Activated naive CD8-positive, alpha-beta T cell treated with anti-CD3 and anti-CD28 coated beads for 36 hours (primary cell): Measurements from ENCODE around the gene GRB10. TPM values are rescaled to one million over a fixed set of nuclear protein-coding genes. Genes with fewer than 3 reads are reported as not detected.
"Not testable (repeated sequence)": the region's sequence is repeated elsewhere in the genome, so short reads cannot be mapped to it uniquely, and the experiment has no call there.

Experiments
- DNase-seq: peaks from one replicate; pipeline ENCODE4 v3.0.0; 2021
- H3K27ac Mint-ChIP-seq: one replicate; pipeline ENCODE4 v1.8.0; 2022; ENCODE audit warnings: mild to moderate bottlenecking, moderate library complexity, mixed read lengths
- H3K27me3 Mint-ChIP-seq: one replicate; pipeline ENCODE4 v1.8.0; 2022; ENCODE audit warnings: mild to moderate bottlenecking, mixed read lengths
- H3K36me3 Mint-ChIP-seq: one replicate; pipeline ENCODE4 v1.8.0; 2021; ENCODE audit warnings: mild to moderate bottlenecking, mixed read lengths
- H3K4me1 Mint-ChIP-seq: one replicate; pipeline ENCODE4 v1.8.0; 2021; ENCODE audit warnings: mixed read lengths
- H3K4me3 Mint-ChIP-seq: one replicate; pipeline ENCODE4 v1.8.0; 2022; ENCODE audit warnings: mild to moderate bottlenecking, moderate library complexity, mixed read lengths
- H3K9me3 Mint-ChIP-seq: one replicate; pipeline ENCODE4 v1.8.0; 2022; ENCODE audit warnings: mixed read lengths
- total RNA-seq, 2 experiments: library from RNA; stranded (reverse); gene quantifications; one replicate each; pipeline ENCODE4 v1.2.3, GENCODE V29; 2021

GRB10 gene
- total RNA-seq, 2 experiments from 2014 or later: 2.4 to 2.5 TPM

- Mint-ChIP-seq H3K4me1 (no peaks in the 10 kb centered on the region), H3K27ac (no peak overlapping the region), H3K36me3 (no peaks in the 10 kb centered on the region), H3K27me3 (peaks cover 6% of the 10 kb centered on the region), H3K9me3 (peaks cover 12% of the 10 kb centered on the region), H3K4me3 (no peak overlapping the region)
- DNase-seq: no peak
These were observed 198.3 kb downstream of the GRB10 start for GRCh38 chr7:50584386-50584785.

- not testable (repeated sequence) for H3K27me3 Mint-ChIP-seq, H3K27ac Mint-ChIP-seq, H3K4me1 Mint-ChIP-seq, H3K4me3 Mint-ChIP-seq, H3K36me3 Mint-ChIP-seq, DNase-seq
- peaks cover 12% of the 10 kb centered on the region for H3K9me3 Mint-ChIP-seq
These were observed 199.4 kb downstream of the GRB10 start for GRCh38 chr7:50583295-50583694.

GRCh38 chr7:50582271-50582670, 200.4 kb downstream of the GRB10 start:
- not testable (repeated sequence) for H3K4me3 Mint-ChIP-seq, H3K4me1 Mint-ChIP-seq, H3K27me3 Mint-ChIP-seq, H3K27ac Mint-ChIP-seq, H3K36me3 Mint-ChIP-seq, DNase-seq
- peaks cover 19% of the 10 kb centered on the region for H3K9me3 Mint-ChIP-seq

DNA sequence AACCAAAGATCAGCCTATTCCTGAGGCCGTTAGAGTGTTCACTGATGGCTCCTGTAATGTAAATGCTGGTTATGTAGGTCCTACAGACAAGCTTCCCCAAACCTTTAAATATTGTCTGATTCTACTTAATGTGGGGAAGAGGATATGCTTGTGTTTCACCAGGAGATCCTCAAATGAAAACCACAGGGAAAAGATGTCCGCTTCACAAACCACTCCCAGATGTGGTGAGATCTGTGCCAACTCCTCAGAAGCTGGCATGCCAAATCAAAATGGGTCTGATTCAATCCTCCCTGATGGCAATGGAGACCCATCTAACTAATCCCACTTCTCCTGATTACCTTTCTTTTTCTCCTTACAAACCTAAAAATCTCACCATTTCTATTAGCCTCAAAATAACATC, 202.0 kb downstream of the GRB10 start:
- not testable (repeated sequence) for DNase-seq, H3K4me3 Mint-ChIP-seq, H3K27me3 Mint-ChIP-seq, H3K4me1 Mint-ChIP-seq, H3K27ac Mint-ChIP-seq, H3K36me3 Mint-ChIP-seq
- peaks cover 23% of the 10 kb centered on the region for H3K9me3 Mint-ChIP-seq

DNA sequence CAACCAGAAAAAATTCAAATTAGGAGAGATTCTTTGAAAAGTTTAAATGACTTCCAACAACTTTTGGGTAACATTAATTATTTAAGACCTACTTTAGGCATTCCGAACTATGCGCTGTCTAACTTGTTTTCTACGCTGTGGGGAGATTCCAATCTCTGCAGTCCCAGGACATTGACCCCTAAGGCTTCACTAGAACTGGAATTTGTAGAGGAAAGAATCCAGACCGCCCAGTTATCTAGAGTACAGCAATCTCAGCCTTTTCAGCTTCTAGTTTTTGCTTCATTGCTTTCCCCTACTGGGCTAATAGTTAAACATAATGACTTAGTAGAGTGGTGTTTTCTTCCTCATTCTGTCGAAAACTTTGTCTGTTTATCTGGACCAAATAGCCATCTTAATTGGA, 202.6 kb downstream of the GRB10 start:
- H3K27ac Mint-ChIP-seq: no peak overlapping the region
- H3K36me3 Mint-ChIP-seq: peaks cover 5% of the 10 kb centered on the region

GRCh38 chr7:50578105-50578504, 204.6 kb downstream of the GRB10 start:
- H3K36me3 Mint-ChIP-seq, DNase-seq, H3K4me3 Mint-ChIP-seq, H3K4me1 Mint-ChIP-seq, H3K27ac Mint-ChIP-seq, H3K27me3 Mint-ChIP-seq: not testable (repeated sequence)
- peaks cover 15% of the 10 kb centered on the region for H3K9me3 Mint-ChIP-seq

More for the DNA sequence above, 202.6 kb downstream of the GRB10 start:
- Mint-ChIP-seq H3K4me1 (no peaks in the 10 kb centered on the region), H3K9me3 (peaks cover 25% of the 10 kb centered on the region), H3K27me3 (no peaks in the 10 kb centered on the region), H3K4me3 (no peak overlapping the region)
- no peak for DNase-seq

GRCh38 chr7:50577569-50577968, 205.1 kb downstream of the GRB10 start:
- H3K27me3 Mint-ChIP-seq: no peaks in the 10 kb centered on the region
- no peaks in the 10 kb centered on the region for H3K4me1 Mint-ChIP-seq

DNA sequence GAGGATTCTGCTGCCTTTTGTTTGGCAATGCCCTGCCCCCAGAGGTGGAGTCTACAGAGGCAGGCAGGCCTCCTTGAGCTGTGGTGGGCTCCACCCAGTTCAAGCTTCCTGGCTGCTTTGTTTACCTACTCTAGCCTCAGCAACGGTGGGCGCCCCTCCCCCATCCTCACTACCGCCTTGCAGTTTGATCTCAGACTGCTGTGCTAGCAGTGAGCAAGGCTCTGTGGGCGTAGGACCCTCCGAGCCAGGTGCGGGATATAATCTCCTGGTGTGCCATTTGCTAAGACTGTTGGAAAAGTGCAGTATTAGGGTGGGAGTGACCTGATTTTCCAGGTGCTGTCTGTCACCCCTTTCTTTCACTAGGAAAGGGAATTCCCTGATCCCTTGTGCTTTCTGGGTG, 206.3 kb downstream of the GRB10 start:
- H3K27me3 Mint-ChIP-seq, H3K4me3 Mint-ChIP-seq, H3K36me3 Mint-ChIP-seq, DNase-seq, H3K4me1 Mint-ChIP-seq, H3K27ac Mint-ChIP-seq: not testable (repeated sequence)
- H3K9me3 Mint-ChIP-seq: peaks cover 14% of the 10 kb centered on the region

More at GRCh38 chr7:50577569-50577968, 205.1 kb downstream of the GRB10 start:
- DNase-seq: no peak
- peaks cover 5% of the 10 kb centered on the region for H3K36me3 Mint-ChIP-seq
- no peak overlapping the region for H3K4me3 Mint-ChIP-seq
- no peak overlapping the region for H3K27ac Mint-ChIP-seq
- peaks cover 13% of the 10 kb centered on the region for H3K9me3 Mint-ChIP-seq

- H3K27ac Mint-ChIP-seq: no peak overlapping the region
- H3K36me3 Mint-ChIP-seq: no peaks in the 10 kb centered on the region
- H3K9me3 Mint-ChIP-seq: peaks cover 5% of the 10 kb centered on the region
- no peak for DNase-seq
- H3K4me3 Mint-ChIP-seq: no peak overlapping the region
- H3K27me3 Mint-ChIP-seq: peaks cover 7% of the 10 kb centered on the region
- no peaks in the 10 kb centered on the region for H3K4me1 Mint-ChIP-seq
These were observed 214.9 kb downstream of the GRB10 start for GRCh38 chr7:50567715-50568261.

DNA sequence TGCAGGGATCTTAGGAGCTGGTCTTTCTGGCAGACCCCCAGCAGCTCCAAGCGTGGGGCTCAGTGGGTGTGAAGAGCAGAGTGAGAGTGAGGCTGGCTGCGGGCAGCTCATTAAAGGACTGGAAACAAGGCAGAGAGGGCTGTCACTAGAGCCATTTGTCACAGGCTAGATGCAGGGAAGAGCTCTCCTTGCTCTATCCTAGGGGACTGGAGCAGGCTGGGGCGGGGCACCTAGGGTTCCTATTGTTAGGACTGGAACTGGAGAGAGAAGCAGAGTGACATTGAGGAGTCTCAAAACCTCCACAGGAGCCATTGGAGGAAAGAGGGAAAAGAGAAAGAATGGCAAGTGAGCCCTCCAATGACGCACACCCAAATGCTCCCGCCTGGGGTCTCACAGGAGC, 216.7 kb downstream of the GRB10 start:
- Mint-ChIP-seq H3K36me3 (no peaks in the 10 kb centered on the region), H3K27ac (no peak overlapping the region), H3K4me3 (no peak overlapping the region), H3K9me3 (peaks cover 4% of the 10 kb centered on the region), H3K4me1 (no peaks in the 10 kb centered on the region), H3K27me3 (peaks cover 7% of the 10 kb centered on the region)
- DNase-seq: no peak

DNA sequence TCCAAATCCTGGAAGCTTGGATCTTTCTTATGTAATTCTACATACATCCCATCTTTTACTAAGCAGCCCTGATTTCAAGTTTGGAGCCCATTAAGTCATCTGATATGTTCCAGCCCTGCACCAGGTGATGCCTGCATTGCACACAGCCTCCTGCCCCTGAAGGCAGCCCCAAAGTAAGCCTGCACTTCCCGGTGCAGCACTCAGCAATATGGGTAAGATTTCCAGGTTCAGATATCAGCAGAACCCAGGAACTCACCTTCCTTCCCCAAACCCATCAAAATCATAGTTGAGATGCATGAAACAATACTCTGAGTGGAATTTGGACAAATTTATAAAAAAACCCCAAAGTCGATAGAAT, 217.2 kb downstream of the GRB10 start:
- peaks cover 3% of the 10 kb centered on the region for H3K9me3 Mint-ChIP-seq
- DNase-seq: no peak
- no peaks in the 10 kb centered on the region for H3K36me3 Mint-ChIP-seq
- no peak overlapping the region for H3K4me3 Mint-ChIP-seq
- no peaks in the 10 kb centered on the region for H3K4me1 Mint-ChIP-seq
- peaks cover 7% of the 10 kb centered on the region for H3K27me3 Mint-ChIP-seq
- no peak overlapping the region for H3K27ac Mint-ChIP-seq

GRCh38 chr7:50564640-50565558, 217.8 kb downstream of the GRB10 start, which contains the start of gene DDC:
DDC (minus strand) TSS chr7:50565405; CDS start chr7:50544085, 21,320 bp downstream.
- H3K36me3 Mint-ChIP-seq: no peaks in the 10 kb centered on the region
- H3K4me3 Mint-ChIP-seq: no peak within 1 kb of the TSS
- H3K27ac Mint-ChIP-seq: no peak within 1 kb of the TSS
- peaks cover 7% of the 10 kb centered on the region for H3K27me3 Mint-ChIP-seq
- H3K9me3 Mint-ChIP-seq: peaks cover 2% of the 10 kb centered on the region
- no peaks in the 10 kb centered on the region for H3K4me1 Mint-ChIP-seq
- no peak for DNase-seq

DNA sequence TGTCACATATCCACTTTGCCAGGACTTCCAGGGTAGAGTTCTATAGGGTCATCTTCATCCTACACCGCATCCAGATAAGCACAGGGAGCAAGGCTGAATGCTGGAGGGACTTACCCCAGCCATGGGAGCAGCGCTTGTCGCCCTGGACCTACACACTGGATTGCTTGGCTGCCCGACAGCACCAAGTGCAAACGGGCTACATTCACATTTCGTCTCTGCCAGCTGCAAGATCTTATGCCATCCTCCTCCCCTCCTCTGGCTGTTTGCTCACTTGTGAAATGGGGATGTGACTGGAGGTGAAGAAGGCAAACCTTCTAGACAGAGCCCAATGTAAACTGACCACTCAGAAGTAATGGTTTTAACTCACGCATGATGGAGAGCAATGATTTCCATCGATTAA, 218.5 kb downstream of the GRB10 start:
- no peak overlapping the region for H3K27ac Mint-ChIP-seq
- DNase-seq: no peak
- no peak overlapping the region for H3K4me3 Mint-ChIP-seq
- H3K36me3 Mint-ChIP-seq: no peaks in the 10 kb centered on the region
- H3K9me3 Mint-ChIP-seq: no peaks in the 10 kb centered on the region
- H3K4me1 Mint-ChIP-seq: no peaks in the 10 kb centered on the region
- peaks cover 7% of the 10 kb centered on the region for H3K27me3 Mint-ChIP-seq

DNA sequence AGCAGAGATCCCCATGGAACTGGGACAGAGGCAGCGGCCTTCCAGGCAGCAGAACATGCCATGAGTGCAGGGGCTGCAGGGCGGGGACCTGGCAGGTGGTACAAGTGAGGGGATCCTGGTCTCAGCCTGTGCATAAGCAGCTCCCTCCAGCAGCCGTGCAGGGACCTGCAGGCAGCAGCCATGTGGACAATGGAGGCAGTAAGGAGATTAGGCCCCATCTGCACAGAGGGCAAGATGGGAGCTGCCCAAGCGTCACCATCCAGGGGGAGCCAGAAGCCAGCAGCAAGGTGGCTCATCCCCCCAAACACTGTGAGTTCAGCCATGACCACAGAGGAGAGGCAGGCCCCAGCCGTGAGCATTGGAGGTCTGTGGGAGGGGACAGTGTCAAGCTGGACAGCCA, 220.6 kb downstream of the GRB10 start:
- DNase-seq: no peak
- no peaks in the 10 kb centered on the region for H3K9me3 Mint-ChIP-seq
- H3K4me3 Mint-ChIP-seq: no peak overlapping the region
- no peak overlapping the region for H3K27ac Mint-ChIP-seq
- no peaks in the 10 kb centered on the region for H3K36me3 Mint-ChIP-seq
- no peaks in the 10 kb centered on the region for H3K4me1 Mint-ChIP-seq
- peaks cover 7% of the 10 kb centered on the region for H3K27me3 Mint-ChIP-seq

DNA sequence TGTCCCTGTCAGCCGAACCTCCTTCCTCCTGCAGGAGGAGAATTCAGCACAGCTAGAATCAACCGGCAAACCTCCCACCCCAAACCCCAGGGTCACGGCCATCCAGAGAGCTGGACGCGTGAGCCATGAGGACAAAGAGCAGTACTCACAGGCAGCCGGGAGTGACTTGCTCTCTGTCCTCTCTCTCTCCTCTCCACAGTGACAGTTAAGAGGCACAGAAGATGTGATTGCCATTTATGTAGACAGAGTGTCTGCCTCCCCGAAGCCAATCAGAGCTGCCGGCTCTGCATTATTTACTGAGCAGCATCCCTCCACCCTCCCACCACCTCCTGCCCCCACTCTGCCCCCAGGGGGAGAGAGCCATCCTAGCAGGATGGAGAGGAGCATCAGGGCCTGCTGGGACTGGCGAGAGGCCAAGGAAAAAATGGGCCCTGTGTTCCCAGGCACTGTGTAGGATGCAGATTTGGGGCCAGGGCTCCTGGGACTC, 221.8 kb downstream of the GRB10 start:
- no peaks in the 10 kb centered on the region for H3K9me3 Mint-ChIP-seq
- peaks cover 3% of the 10 kb centered on the region for H3K27me3 Mint-ChIP-seq

GRCh38 chr7:50559881-50560280, 222.8 kb downstream of the GRB10 start:
- no peaks in the 10 kb centered on the region for H3K4me1 Mint-ChIP-seq
- no peaks in the 10 kb centered on the region for H3K9me3 Mint-ChIP-seq
- H3K27me3 Mint-ChIP-seq: no peaks in the 10 kb centered on the region
- no peak overlapping the region for H3K4me3 Mint-ChIP-seq
- no peak for DNase-seq
- H3K36me3 Mint-ChIP-seq: no peaks in the 10 kb centered on the region
- no peak overlapping the region for H3K27ac Mint-ChIP-seq

More for the DNA sequence above, 221.8 kb downstream of the GRB10 start:
- no peak overlapping the region for H3K4me3 Mint-ChIP-seq
- no peak overlapping the region for H3K27ac Mint-ChIP-seq
- DNase-seq: no peak
- no peaks in the 10 kb centered on the region for H3K36me3 Mint-ChIP-seq
- no peaks in the 10 kb centered on the region for H3K4me1 Mint-ChIP-seq
